SK-N-MC (cell line): ENCODE data around the gene USH2A.
A peak's percentile ranks its signal among the peaks of the same experiment; 100 is the strongest.
"Not testable (repeated sequence)": the region's sequence is repeated elsewhere in the genome, so short reads cannot be mapped to it uniquely, and the experiment has no call there.

Source experiments
- DNase-seq: peaks from one replicate; pipeline ENCODE4 v3.0.0-alpha.2; 2011; ENCODE audit warnings: low read depth, low spot score
- H3K27ac ChIP-seq: fragments of 200-600 bp; sonication (generic); 2 replicates; pipeline ENCODE4 v1.5.1; 2016; ENCODE audit warnings: mixed run types
- H3K36me3 ChIP-seq: fragments of 200-600 bp; sonication (generic); 2 replicates; pipeline ENCODE4 v1.6.1; 2017; ENCODE audit warnings: antibody characterized with exemption, low read length, mixed read lengths; ENCODE audit not compliant: insufficient read depth
- H3K4me3 ChIP-seq: fragments of 200-600 bp; sonication (generic); 2 replicates; pipeline ENCODE4 v1.5.1; 2016
- H3K9ac ChIP-seq: fragments of 200-600 bp; sonication (generic); 2 replicates; pipeline ENCODE4 v1.8.0; 2017; ENCODE audit warnings: mixed run types, mixed read lengths; ENCODE audit not compliant: insufficient read length
- H3K9me3 ChIP-seq: fragments of 200-600 bp; sonication (generic); 2 replicates; pipeline ENCODE4 v1.6.1; 2017; ENCODE audit warnings: low read depth, mild to moderate bottlenecking, antibody characterized with exemption, low read length, moderate library complexity, mixed read lengths
- EZH2 ChIP-seq: fragments of 200-600 bp; sonication (generic); IDR thresholded peaks from one replicate; pipeline ENCODE4 v1.6.1; 2017; ENCODE audit warnings: antibody characterized with exemption
- FOXP2 ChIP-seq: optimal IDR thresholded peaks from 2 replicates; pipeline ENCODE3; 2011; ENCODE audit warnings: mild to moderate bottlenecking, moderate library complexity; ENCODE audit not compliant: insufficient read depth; ENCODE audit errors: extremely low read length, control extremely low read depth
- POLR2AphosphoS5 ChIP-seq: IDR thresholded peaks from 2 replicates; pipeline ENCODE4 v1.6.1; 2012; ENCODE audit warnings: mild to moderate bottlenecking, low read depth, low read length, borderline replicate concordance

The USH2A gene

DNA sequence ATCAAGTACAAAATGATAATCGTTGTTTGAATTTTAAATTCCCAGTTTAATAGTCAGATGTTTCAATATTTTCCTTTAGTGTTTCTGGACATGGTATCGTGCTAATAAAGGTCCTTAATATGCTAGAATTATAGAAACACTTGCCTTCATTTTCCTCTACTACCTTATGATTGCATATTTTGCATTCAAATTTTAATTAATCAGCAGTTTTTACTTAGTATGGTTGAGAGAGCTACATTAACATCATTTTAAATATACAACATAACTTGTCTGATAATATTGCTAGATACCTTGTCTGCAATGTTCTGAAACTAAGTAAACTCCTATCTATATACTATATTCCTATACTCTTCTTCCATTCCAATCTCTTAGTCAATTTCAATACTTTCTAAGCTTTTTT lies 66.3 kb downstream of the USH2A start:
- no peak for TF ChIP-seq EZH2
- TF ChIP-seq POLR2AphosphoS5: no peak
- TF ChIP-seq FOXP2: no peak
- Histone ChIP-seq H3K9ac (no peak overlapping the region), H3K36me3 (no peaks in the 10 kb centered on the region), H3K27ac (no peak overlapping the region), H3K4me3 (no peak overlapping the region), H3K9me3 (no peaks in the 10 kb centered on the region)
- no peak for DNase-seq

DNA sequence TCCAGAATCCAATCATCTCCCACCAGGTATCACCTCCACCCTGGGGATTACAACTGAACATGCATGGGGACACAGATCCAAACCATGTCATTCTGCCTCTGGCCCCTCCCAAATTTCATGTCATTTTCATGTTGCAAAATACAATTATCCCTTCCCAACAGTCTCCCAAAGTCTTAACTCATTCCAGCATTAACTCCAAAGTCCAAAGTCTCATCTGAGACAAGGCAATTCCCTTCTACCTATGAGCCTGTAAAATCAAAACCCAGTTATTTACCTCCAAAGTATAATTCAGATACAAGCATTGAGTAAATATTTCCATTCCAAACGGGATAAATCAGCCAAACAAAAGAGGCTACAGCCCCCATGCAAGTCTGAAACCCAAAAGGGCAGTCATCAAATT lies 73.1 kb downstream of the USH2A start:
- Histone ChIP-seq H3K4me3 (no peak overlapping the region), H3K36me3 (no peaks in the 10 kb centered on the region), H3K9me3 (no peaks in the 10 kb centered on the region), H3K9ac (no peak overlapping the region), H3K27ac (no peak overlapping the region)
- no peak for DNase-seq
- TF ChIP-seq POLR2AphosphoS5 (no peak), EZH2 (no peak), FOXP2 (no peak)

DNA sequence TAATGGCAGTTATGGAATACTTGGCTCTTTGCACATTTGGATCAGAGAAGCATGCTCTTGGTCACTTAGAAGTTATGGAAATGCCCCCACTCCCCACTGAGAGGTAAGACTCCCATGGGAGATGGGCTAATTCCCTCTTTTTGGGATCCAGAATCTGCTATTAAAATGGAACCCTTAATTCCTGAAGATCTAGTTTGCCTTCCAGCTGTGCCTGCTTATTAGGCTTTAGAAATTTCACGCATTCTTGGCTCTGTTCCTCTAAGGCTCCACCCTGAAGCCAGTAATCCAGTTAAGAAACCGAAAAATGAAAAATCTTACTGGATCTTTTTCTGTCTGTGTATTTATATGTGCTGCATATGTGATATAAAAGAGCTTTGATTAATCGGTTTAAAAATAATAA lies 76.7 kb downstream of the USH2A start:
- Histone ChIP-seq H3K9ac (no peak overlapping the region), H3K4me3 (no peak overlapping the region), H3K36me3 (no peaks in the 10 kb centered on the region), H3K27ac (no peak overlapping the region), H3K9me3 (no peaks in the 10 kb centered on the region)
- TF ChIP-seq FOXP2 (no peak), POLR2AphosphoS5 (no peak), EZH2 (no peak)
- peak; percentile 16 for DNase-seq

- not testable (repeated sequence) for H3K4me3 ChIP-seq, H3K36me3 ChIP-seq, DNase-seq, H3K9me3 ChIP-seq, H3K27ac ChIP-seq, H3K9ac ChIP-seq
Observed at GRCh38 chr1:216340542-216340941, 82.7 kb downstream of the USH2A start.

- TF ChIP-seq EZH2: no peak
- no peak for TF ChIP-seq FOXP2
- TF ChIP-seq POLR2AphosphoS5: no peak
- Histone ChIP-seq H3K36me3 (no peaks in the 10 kb centered on the region), H3K4me3 (no peak overlapping the region), H3K27ac (no peak overlapping the region), H3K9ac (no peak overlapping the region), H3K9me3 (no peaks in the 10 kb centered on the region)
- no peak for DNase-seq
Observed at GRCh38 chr1:216332462-216332861, 90.8 kb downstream of the USH2A start.

DNA sequence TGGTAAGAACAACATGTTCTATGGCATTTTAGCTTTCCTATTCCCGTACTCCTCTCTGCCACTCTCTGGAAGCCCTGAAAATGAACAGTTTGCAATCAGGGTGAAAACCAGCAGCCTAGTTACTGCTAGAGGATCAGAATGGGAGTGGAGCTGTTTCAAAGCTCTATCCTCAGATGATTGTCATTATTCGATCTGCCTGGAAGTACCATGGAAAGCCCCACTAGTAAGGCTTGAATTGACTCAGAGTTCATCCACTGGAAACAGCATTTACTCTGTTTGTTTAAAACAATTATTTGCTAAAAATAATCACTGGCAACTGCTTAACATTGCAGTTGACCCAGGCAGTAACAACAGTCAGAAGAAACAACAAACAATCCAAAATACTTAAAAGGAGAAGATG lies 91.2 kb downstream of the USH2A start:
- no peak for TF ChIP-seq EZH2
- no peak for TF ChIP-seq FOXP2
- TF ChIP-seq POLR2AphosphoS5: no peak
- no peak for DNase-seq
- H3K9ac ChIP-seq: no peak overlapping the region
- no peak overlapping the region for H3K4me3 ChIP-seq
- H3K27ac ChIP-seq: no peak overlapping the region
- no peaks in the 10 kb centered on the region for H3K36me3 ChIP-seq
- H3K9me3 ChIP-seq: no peaks in the 10 kb centered on the region

DNA sequence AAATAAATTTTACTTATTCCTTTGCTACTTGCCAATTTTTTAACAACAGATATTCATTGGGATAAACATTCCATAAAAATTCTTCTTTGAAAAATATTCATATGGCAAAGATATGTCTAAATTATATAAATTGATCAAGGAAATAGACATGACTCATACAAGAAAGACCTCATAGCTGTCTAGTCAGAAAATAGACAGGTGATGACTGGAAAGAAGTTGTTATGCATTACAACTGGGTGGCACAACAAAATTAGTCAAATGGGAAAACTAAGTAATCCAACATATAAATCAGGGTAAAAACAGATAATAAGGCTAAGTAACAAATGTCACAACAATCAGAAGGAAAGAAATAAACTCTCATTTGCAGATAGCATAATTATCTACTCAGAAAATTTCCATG lies 92.0 kb downstream of the USH2A start:
- no peak for TF ChIP-seq POLR2AphosphoS5
- no peak for TF ChIP-seq FOXP2
- TF ChIP-seq EZH2: no peak
- no peak overlapping the region for H3K4me3 ChIP-seq
- no peaks in the 10 kb centered on the region for H3K9me3 ChIP-seq
- no peak for DNase-seq
- H3K9ac ChIP-seq: no peak overlapping the region
- no peak overlapping the region for H3K27ac ChIP-seq
- no peaks in the 10 kb centered on the region for H3K36me3 ChIP-seq

- no peaks in the 10 kb centered on the region for H3K9me3 ChIP-seq
- TF ChIP-seq FOXP2 (no peak), EZH2 (no peak), POLR2AphosphoS5 (no peak)
- H3K27ac ChIP-seq: no peak overlapping the region
- H3K36me3 ChIP-seq: no peaks in the 10 kb centered on the region
- no peak overlapping the region for H3K4me3 ChIP-seq
- H3K9ac ChIP-seq: no peak overlapping the region
- no peak for DNase-seq
Observed at GRCh38 chr1:216330262-216330661, 93.0 kb downstream of the USH2A start.

DNA sequence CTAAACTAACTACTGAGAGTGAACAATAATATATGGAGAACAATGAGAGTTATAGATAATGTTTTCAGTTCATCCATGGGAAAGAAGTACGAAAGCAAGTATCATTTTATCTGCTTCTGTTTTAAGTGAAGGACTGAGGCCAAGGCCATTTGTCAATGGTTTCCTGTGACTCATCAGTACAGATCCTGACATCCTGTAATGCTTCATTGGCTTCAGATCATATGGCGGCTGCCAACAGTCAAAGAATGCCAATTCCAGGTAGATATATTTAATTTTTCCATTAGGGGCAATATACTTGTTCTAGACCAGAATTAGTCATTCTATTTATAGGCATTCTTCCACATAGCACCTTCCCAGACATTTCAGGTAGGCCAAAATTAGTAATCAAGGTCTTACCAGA lies 97.3 kb downstream of the USH2A start:
- 0 out of 2 replicates have a peak, but pooled peaks cover 2% of the 10 kb centered on the region for H3K9me3 ChIP-seq
- no peak for TF ChIP-seq POLR2AphosphoS5
- no peak for TF ChIP-seq FOXP2
- TF ChIP-seq EZH2: no peak
- no peaks in the 10 kb centered on the region for H3K36me3 ChIP-seq
- H3K9ac ChIP-seq: no peak overlapping the region
- no peak overlapping the region for H3K4me3 ChIP-seq
- H3K27ac ChIP-seq: no peak overlapping the region
- DNase-seq: no peak

GRCh38 chr1:216325336-216325735 lies 97.9 kb downstream of the USH2A start:
- Histone ChIP-seq H3K27ac (no peak overlapping the region), H3K4me3 (no peak overlapping the region), H3K9me3 (0 out of 2 replicates have a peak, but pooled peaks cover 2% of the 10 kb centered on the region), H3K36me3 (no peaks in the 10 kb centered on the region), H3K9ac (no peak overlapping the region)
- no peak for DNase-seq
- TF ChIP-seq EZH2: no peak
- no peak for TF ChIP-seq FOXP2
- TF ChIP-seq POLR2AphosphoS5: no peak
